Rectal smooth muscle tissue (tissue), 1 donor: ENCODE results near the gene HADHB.
"Not testable (repeated sequence)": the region's sequence is repeated elsewhere in the genome, so short reads cannot be mapped to it uniquely, and the experiment has no call there.

Source experiments
- H3K27ac ChIP-seq: one replicate; pipeline ENCODE4 v1.7.0; 2013; ENCODE audit warnings: low read depth, low read length, inconsistent platforms
- H3K27me3 ChIP-seq: one replicate; pipeline ENCODE4 v1.7.0; 2013; ENCODE audit warnings: low read length; ENCODE audit not compliant: control insufficient read depth, insufficient read depth
- H3K36me3 ChIP-seq: one replicate; pipeline ENCODE4 v1.7.0; 2013; ENCODE audit warnings: low read length; ENCODE audit not compliant: control insufficient read depth, insufficient read depth
- H3K4me1 ChIP-seq: one replicate; pipeline ENCODE4 v1.7.0; 2013; ENCODE audit warnings: low read length; ENCODE audit not compliant: control insufficient read depth, insufficient read depth
- H3K4me3 ChIP-seq: one replicate; pipeline ENCODE4 v1.7.0; 2013; ENCODE audit warnings: low read length
- H3K9ac ChIP-seq: one replicate; pipeline ENCODE4 v1.7.0; 2013; ENCODE audit warnings: low read length

HADHB gene

DNA sequence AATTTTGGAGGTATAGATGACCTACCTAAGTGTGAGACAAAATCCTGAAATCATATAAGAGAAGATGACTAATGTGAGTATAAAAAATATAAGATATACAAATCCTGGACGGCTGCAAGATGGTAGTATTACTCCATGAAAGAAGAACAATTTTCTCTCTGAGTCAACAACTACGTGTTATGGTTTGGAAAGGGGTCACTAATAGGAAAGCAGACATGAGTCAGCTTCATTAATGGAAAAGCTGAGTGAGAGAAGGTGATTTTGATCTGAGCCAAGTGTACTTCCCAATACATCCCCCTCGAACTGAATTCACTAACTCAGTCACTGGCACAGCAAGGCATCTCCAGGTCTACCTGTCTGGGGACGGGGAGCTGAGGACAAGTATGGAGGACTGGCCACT lies 81.1 kb downstream of the HADHB start:
- Histone ChIP-seq H3K4me3 (no peak overlapping the region), H3K27me3 (no peaks in the 10 kb centered on the region), H3K27ac (no peak overlapping the region), H3K36me3 (no peaks in the 10 kb centered on the region), H3K4me1 (peaks cover 3% of the 10 kb centered on the region), H3K9ac (no peak overlapping the region)

DNA sequence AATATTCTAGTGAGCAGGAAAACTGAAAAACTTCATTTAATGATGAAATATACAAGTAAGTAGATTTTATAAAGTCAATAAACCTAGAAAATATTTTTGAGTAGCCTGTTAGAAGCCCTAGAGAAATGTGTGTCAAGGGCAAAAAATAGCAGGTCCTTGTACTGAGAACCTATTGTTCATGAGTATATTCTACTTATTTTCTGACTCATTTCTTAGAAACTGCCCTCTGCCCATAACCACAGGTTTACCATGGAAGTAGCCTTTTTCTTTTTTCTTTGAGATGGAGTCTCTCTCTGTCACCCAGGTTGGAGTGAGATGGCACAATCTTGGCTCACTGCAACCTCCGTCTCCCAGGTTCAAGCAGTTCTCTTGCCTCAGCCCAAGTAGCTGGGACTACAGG lies 81.8 kb downstream of the HADHB start:
- Histone ChIP-seq H3K4me3 (no peak overlapping the region), H3K9ac (no peak overlapping the region), H3K4me1 (peaks cover 3% of the 10 kb centered on the region), H3K27ac (no peak overlapping the region), H3K27me3 (no peaks in the 10 kb centered on the region), H3K36me3 (no peaks in the 10 kb centered on the region)

DNA sequence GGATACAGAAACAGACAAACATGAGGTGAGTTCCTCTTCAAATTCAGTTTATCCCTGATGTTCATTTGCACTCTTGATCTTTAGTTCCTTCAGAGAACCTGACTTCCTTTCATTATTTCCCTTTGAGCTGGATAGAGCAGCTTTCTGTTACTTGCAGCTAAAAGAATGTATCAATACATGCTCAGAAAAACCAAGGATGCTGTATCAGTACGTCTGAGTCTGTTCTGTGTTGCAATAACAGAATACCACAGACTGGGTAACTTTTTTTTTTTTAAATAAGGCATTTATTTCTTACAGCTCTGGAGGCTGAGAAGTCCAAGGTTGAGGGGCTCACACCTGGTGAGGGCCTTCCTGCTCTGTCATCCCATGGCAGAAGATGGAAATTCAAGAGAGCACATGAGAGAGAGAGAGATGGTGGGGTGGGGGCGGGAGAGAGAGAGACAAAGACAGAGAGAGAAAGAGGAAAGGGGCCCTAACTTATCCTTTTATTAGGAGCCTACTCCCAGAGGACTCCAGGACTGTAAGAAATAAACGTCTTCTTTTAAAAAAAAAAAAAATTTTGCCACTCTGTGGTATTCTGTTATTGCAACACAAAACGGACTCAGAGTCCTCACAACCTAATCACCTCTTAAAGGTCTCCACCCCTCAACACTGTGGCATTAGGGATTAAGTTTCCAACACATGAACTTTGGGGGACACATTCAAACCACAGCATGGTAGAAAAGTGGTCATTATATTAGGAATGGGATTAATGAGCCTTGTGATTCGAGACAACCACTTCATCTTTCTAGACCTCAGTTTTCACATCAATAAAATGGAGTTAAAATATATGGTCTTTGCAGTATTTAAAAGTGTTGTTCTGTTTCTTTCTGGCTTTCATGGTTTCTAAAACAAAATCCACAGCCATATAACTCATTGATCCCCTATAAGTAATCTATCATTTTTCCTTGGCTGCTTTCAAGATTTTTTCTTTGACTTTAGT lies 82.8 kb downstream of the HADHB start:
- Histone ChIP-seq H3K27ac (no peak overlapping the region), H3K36me3 (no peaks in the 10 kb centered on the region), H3K27me3 (no peaks in the 10 kb centered on the region), H3K9ac (no peak overlapping the region), H3K4me3 (no peak overlapping the region), H3K4me1 (peaks cover 3% of the 10 kb centered on the region)

- not testable (repeated sequence) for H3K9ac ChIP-seq, H3K4me1 ChIP-seq, H3K36me3 ChIP-seq, H3K4me3 ChIP-seq, H3K27me3 ChIP-seq, H3K27ac ChIP-seq
Observed at GRCh38 chr2:26329083-26329482, 84.3 kb downstream of the HADHB start.

DNA sequence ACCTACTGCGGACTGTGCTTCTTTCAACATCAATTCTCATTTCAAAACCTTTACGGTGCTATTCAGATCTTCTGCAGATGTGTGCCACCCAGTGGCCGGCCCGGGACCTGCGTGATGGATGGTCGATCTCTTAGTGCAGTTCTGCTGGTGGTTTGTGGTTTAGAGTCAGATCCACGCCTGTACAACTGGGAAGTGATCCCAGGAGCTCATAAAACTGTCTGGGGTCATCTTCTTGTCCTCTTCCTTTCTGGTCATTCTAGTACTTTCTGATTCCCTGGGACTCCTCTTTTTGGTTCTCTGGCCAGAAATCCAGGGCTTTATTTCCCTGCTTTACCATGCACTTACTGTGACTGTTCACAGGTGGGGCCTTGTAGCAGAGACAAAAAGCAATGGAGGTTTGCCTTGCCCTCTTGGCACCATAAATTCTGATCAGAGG lies 85.4 kb downstream of the HADHB start:
- no peaks in the 10 kb centered on the region for H3K36me3 ChIP-seq
- peak overlapping the region; percentile 22 for H3K9ac ChIP-seq
- H3K4me1 ChIP-seq = peaks cover 3% of the 10 kb centered on the region
- H3K4me3 ChIP-seq = peak overlapping the region; percentile 18
- H3K27ac ChIP-seq = no peak overlapping the region
- no peaks in the 10 kb centered on the region for H3K27me3 ChIP-seq

GRCh38 chr2:26330604-26331003 lies 85.9 kb downstream of the HADHB start:
- Histone ChIP-seq H3K4me1 (peaks cover 3% of the 10 kb centered on the region), H3K27ac (no peak overlapping the region), H3K9ac (peak overlapping the region; percentile 22), H3K27me3 (no peaks in the 10 kb centered on the region), H3K4me3 (no peak overlapping the region), H3K36me3 (no peaks in the 10 kb centered on the region)

- not testable (repeated sequence) for H3K36me3 ChIP-seq, H3K4me3 ChIP-seq, H3K9ac ChIP-seq, H3K4me1 ChIP-seq, H3K27me3 ChIP-seq, H3K27ac ChIP-seq
Observed at GRCh38 chr2:26331321-26331720, 86.6 kb downstream of the HADHB start.

DNA sequence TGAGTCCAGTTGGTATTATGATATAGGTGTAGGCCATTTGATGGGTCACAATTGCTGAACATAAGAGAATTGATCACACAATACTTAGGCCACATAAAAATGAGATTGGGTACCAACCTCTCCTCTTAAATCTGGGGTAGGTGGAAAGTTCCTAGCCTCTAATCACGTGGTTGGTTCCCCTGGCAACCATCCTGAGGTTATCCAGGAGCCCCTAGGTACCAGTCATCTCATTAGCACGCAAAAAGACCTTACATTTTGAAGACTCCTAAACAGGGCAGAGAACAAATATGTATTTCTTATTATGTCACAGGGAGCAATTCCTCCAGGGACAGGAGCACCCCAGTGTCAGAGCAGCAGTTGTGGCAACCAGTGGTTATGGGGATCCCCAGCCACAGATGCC lies 88.6 kb downstream of the HADHB start:
- H3K36me3 ChIP-seq = no peaks in the 10 kb centered on the region
- peaks cover 3% of the 10 kb centered on the region for H3K4me1 ChIP-seq
- H3K4me3 ChIP-seq = no peak overlapping the region
- H3K27ac ChIP-seq = no peak overlapping the region
- H3K27me3 ChIP-seq = no peaks in the 10 kb centered on the region
- no peak overlapping the region for H3K9ac ChIP-seq

DNA sequence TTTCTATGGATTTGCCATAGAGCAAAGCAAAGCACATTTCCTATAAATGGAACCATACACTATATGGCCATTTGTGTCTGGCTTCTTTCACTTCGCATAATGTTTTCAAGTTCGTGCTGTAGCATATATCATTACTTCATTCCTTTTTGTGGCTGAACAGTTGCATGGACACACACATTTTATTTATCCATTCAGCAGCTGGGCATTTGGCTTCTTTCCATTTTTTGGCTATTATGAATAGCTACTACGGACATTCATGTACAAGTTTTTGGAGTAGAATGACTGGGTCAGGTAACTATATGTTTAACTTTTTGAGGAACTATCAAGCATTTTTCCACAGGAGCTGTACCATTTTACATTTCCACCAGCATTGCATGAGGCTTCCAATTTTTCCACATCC lies 90.5 kb downstream of the HADHB start:
- H3K4me3 ChIP-seq = no peak overlapping the region
- H3K27me3 ChIP-seq = no peaks in the 10 kb centered on the region
- H3K36me3 ChIP-seq = no peaks in the 10 kb centered on the region
- H3K27ac ChIP-seq = no peak overlapping the region
- peaks cover under 1% of the 10 kb centered on the region for H3K4me1 ChIP-seq
- no peak overlapping the region for H3K9ac ChIP-seq

DNA sequence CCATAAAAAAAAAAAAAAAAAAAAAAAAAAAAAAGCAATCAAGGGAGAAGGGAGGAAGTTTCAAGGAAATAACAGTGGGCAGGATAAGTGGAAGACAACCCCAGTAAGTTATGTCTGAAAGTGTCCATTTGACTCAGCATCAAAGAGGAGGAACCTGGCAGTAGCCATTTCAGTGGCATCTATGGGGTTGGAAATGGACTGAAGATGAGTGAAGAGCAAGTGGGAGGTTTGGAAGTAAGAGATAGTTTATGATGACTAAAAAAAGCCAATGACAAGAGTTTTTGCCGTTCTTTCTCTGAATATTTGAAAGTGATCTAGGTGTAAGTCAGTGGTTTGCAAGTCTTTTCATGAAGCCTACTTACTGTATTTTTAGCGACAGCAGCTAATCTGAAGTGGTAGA lies 92.0 kb downstream of the HADHB start:
- Histone ChIP-seq H3K36me3 (no peaks in the 10 kb centered on the region), H3K9ac (no peak overlapping the region), H3K27me3 (no peaks in the 10 kb centered on the region), H3K4me1 (no peaks in the 10 kb centered on the region), H3K4me3 (no peak overlapping the region), H3K27ac (no peak overlapping the region)

- H3K4me3 ChIP-seq = no peak overlapping the region
- no peak overlapping the region for H3K27ac ChIP-seq
- H3K9ac ChIP-seq = no peak overlapping the region
- no peaks in the 10 kb centered on the region for H3K36me3 ChIP-seq
- no peaks in the 10 kb centered on the region for H3K4me1 ChIP-seq
- H3K27me3 ChIP-seq = no peaks in the 10 kb centered on the region
Observed at GRCh38 chr2:26337298-26337697, 92.6 kb downstream of the HADHB start.
